ENCODE measurements around the gene SLC2A4RG. TPM values are rescaled to one million over a fixed set of nuclear protein-coding genes. Genes with fewer than 3 reads are reported as not detected.
"Not testable (repeated sequence)": the region's sequence is repeated elsewhere in the genome, so short reads cannot be mapped to it uniquely, and the experiment has no call there.

Gene SLC2A4RG
- total RNA-seq, 1 experiment from 2014 or later, result 105 TPM

DNA sequence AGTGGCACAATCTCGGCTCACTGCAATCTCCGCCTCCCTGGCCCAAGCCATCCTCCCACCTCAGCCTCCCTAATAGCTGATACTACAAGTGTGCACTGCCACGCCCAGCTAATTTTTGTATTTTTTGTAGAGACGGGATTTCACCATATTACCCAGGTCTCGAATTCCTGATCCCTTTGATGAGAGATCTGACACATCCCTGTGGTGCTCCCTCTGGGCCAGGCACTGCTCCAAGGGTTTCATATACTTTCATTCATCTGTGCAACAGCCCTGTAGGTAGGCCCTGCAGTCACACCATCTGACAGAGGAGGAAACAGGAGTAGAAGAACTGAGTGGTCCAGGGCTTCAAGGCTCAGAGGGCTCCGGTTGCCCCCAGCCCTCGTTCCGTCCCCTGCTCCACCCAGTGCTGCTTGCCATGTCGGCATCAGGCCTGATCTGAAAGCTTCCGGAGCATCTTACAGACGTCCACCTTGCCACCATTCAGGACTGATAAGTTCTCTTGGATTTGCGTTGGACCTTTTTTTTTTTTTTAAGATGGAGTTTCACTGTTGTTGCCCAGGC lies 28.4 kb upstream of the SLC2A4RG start:
- POLR2A ChIA-PET, result interaction anchor here (0.6 to 2.9 kb wide), 9 partner anchors 13 to 269 kb away, joined by 3 to 13 read pairs (median 4); partner anchors contain the start of genes SAMD10, SLC2A4RG and TPD52L2
- BruUV-seq (replicated peaks), result no TSS peak
- Mint-ChIP-seq H3K27me3 (ENCODE audit: insufficient read depth, unreplicated experiment) (no peaks in the 10 kb centered on the region), H3K27ac (ENCODE audit: low read depth, unreplicated experiment) (no peak overlapping the region), H3K4me3 (ENCODE audit: unreplicated experiment) (no peak overlapping the region), H3K4me1 (ENCODE audit: insufficient read depth, unreplicated experiment) (peaks cover 4% of the 10 kb centered on the region), H3K9me3 (ENCODE audit: unreplicated experiment) (peaks cover 7% of the 10 kb centered on the region), H3K36me3 (ENCODE audit: insufficient read depth, unreplicated experiment) (peaks cover 83% of the 10 kb centered on the region)
- CTCF ChIA-PET, result interaction anchor here (0.7 kb wide), 2 partner anchors 58 to 153 kb away, joined by 3 to 4 read pairs; no protein-coding TSS in a partner anchor
- DNase-seq (ENCODE audit: unreplicated experiment), result no peak
- TF ChIP-seq, protein P1, sequence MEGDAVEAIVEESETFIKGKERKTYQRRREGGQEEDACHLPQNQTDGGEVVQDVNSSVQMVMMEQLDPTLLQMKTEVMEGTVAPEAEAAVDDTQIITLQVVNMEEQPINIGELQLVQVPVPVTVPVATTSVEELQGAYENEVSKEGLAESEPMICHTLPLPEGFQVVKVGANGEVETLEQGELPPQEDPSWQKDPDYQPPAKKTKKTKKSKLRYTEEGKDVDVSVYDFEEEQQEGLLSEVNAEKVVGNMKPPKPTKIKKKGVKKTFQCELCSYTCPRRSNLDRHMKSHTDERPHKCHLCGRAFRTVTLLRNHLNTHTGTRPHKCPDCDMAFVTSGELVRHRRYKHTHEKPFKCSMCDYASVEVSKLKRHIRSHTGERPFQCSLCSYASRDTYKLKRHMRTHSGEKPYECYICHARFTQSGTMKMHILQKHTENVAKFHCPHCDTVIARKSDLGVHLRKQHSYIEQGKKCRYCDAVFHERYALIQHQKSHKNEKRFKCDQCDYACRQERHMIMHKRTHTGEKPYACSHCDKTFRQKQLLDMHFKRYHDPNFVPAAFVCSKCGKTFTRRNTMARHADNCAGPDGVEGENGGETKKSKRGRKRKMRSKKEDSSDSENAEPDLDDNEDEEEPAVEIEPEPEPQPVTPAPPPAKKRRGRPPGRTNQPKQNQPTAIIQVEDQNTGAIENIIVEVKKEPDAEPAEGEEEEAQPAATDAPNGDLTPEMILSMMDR (IDR thresholded peaks at IDR 0.05; ENCODE audit: unreplicated experiment), result no peak
- intact Hi-C loops (cut with micrococcal nuclease), result no loop called here

DNA sequence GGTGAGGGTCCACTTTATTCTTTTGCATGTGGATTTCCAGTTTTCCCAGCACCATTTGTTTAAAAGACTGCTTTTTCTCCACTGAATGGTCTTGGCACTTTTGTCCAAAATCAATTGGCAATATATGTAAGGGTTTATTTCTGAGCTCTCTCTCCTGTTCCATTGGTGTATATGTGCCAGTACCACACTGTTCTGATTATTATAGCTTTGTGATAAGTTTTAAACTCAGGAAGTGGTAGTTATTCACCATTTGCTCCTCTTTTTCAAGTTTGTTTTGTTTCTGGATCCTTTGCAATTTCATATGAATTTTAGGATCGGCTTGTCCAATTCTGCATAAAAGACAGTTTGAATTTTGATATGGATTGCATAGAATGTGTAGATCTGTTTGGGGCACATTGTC lies 27.4 kb upstream of the SLC2A4RG start:
- Mint-ChIP-seq H3K9me3 (ENCODE audit: unreplicated experiment) (peaks cover 7% of the 10 kb centered on the region), H3K36me3 (ENCODE audit: insufficient read depth, unreplicated experiment) (peaks cover 83% of the 10 kb centered on the region), H3K27me3 (ENCODE audit: insufficient read depth, unreplicated experiment) (no peaks in the 10 kb centered on the region), H3K4me1 (ENCODE audit: insufficient read depth, unreplicated experiment) (peaks cover 4% of the 10 kb centered on the region), H3K27ac (ENCODE audit: low read depth, unreplicated experiment) (no peak overlapping the region), H3K4me3 (ENCODE audit: unreplicated experiment) (no peak overlapping the region)
- TF ChIP-seq, protein P1 (IDR thresholded peaks at IDR 0.05; ENCODE audit: unreplicated experiment), result no peak
- no peak for DNase-seq (ENCODE audit: unreplicated experiment)
- POLR2A ChIA-PET, result interaction anchor here (1.0 to 2.9 kb wide), 6 partner anchors 14 to 152 kb away, joined by 3 to 13 read pairs (median 6); partner anchors contain the start of genes SLC2A4RG and TPD52L2
- CTCF ChIA-PET, result interaction anchor here (0.7 kb wide), 1 partner anchor 154 kb away, joined by 3 read pairs; no protein-coding TSS in a partner anchor
- intact Hi-C loops (cut with micrococcal nuclease), result no loop called here
- BruUV-seq (replicated peaks), result no TSS peak

- TF ChIP-seq, protein P1 (IDR thresholded peaks at IDR 0.05; ENCODE audit: unreplicated experiment), result no peak
- Mint-ChIP-seq H3K4me1 (ENCODE audit: insufficient read depth, unreplicated experiment) (no peaks in the 10 kb centered on the region), H3K4me3 (ENCODE audit: unreplicated experiment) (no peak overlapping the region), H3K27me3 (ENCODE audit: insufficient read depth, unreplicated experiment) (no peaks in the 10 kb centered on the region), H3K36me3 (ENCODE audit: insufficient read depth, unreplicated experiment) (peaks cover 94% of the 10 kb centered on the region), H3K9me3 (ENCODE audit: unreplicated experiment) (peaks cover 15% of the 10 kb centered on the region), H3K27ac (ENCODE audit: low read depth, unreplicated experiment) (no peak overlapping the region)
- CTCF ChIA-PET, result interaction anchor here (0.9 kb wide), 1 partner anchor 150 kb away, joined by 3 read pairs; the partner anchor contains the start of gene TPD52L2
- intact Hi-C loops (cut with micrococcal nuclease), result no loop called here
- no peak for DNase-seq (ENCODE audit: unreplicated experiment)
- no TSS peak for BruUV-seq (replicated peaks)
- POLR2A ChIA-PET, result interaction anchor here (0.9 to 1.2 kb wide), 3 partner anchors 8 to 26 kb away, joined by 3 to 5 read pairs (median 3); no protein-coding TSS in a partner anchor
Measured at GRCh38 chr20:63714858-63715257, 24.7 kb upstream of the SLC2A4RG start.

DNA sequence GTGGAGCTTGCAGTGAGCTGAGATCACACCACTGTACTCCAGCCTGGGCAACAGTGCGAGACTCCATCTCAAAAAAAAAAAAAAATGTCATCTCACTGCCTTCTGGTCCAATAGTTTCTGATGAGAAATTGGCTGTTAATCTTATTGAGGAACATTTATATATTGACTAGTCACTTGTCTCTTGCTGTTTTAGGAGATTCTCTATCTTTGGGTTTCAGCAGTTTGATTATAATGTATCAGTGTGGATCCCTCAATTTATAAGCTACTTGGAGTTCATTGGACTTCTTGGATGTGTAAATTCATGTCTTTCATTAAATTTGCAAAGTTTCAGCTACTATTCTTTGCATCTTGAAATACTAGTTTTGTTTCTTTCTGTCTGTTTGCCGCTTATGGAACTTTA lies 20.6 kb upstream of the SLC2A4RG start:
- POLR2A ChIA-PET, result interaction anchor here (0.6 to 2.5 kb wide), 7 partner anchors 10 to 146 kb away, joined by 3 to 12 read pairs (median 3); partner anchors contain the start of genes ARFRP1, TPD52L2 and ZGPAT
- H3K4me1 Mint-ChIP-seq (ENCODE audit: insufficient read depth, unreplicated experiment), result no peaks in the 10 kb centered on the region
- DNase-seq (ENCODE audit: unreplicated experiment), result no peak
- no peak overlapping the region for H3K27ac Mint-ChIP-seq (ENCODE audit: low read depth, unreplicated experiment)
- no peaks in the 10 kb centered on the region for H3K27me3 Mint-ChIP-seq (ENCODE audit: insufficient read depth, unreplicated experiment)
- CTCF ChIA-PET, result interaction anchor here (0.6 to 0.9 kb wide), 2 partner anchors 22 to 107 kb away, joined by 3 read pairs; no protein-coding TSS in a partner anchor
- BruUV-seq (replicated peaks), result no TSS peak
- intact Hi-C loops (cut with micrococcal nuclease), result no loop called here
- H3K36me3 Mint-ChIP-seq (ENCODE audit: insufficient read depth, unreplicated experiment), result peaks cover 79% of the 10 kb centered on the region
- H3K4me3 Mint-ChIP-seq (ENCODE audit: unreplicated experiment), result no peak overlapping the region
- TF ChIP-seq, protein P1 (IDR thresholded peaks at IDR 0.05; ENCODE audit: unreplicated experiment), result no peak
- H3K9me3 Mint-ChIP-seq (ENCODE audit: unreplicated experiment), result peaks cover 8% of the 10 kb centered on the region

DNA sequence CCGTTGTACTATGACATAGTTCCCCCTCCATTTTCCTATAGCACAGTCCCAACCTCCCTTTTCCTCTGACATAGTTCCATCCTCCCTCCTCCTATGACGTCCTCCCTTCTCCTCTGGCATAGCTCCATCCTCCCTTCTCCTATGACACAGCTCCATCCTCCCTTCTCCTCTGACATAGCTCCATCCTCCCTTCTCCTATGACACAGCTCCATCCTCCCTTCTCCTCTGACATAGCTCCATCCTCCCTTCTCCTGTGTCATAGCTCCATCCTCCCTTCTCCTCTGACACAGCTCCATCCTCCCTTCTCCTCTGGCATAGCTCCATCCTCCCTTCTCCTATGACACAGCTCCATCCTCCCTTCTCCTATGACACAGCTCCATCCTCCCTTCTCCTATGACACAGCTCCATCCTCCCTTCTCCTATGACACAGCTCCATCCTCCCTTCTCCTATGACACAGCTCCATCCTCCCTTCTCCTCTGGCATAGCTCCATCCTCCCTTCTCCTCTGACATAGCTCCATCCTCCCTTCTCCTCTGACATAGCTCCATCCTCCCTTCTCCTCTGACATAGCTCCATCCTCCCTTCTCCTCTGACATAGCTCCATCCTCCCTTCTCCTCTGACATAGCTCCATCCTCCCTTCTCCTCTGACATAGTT lies 16.5 kb upstream of the SLC2A4RG start:
- POLR2A ChIA-PET, result interaction anchor here (0.7 to 1.2 kb wide), 2 partner anchors 9 to 432 kb away, joined by 3 to 5 read pairs; no protein-coding TSS in a partner anchor
- BruUV-seq (replicated peaks), result not testable (repeated sequence)

DNA sequence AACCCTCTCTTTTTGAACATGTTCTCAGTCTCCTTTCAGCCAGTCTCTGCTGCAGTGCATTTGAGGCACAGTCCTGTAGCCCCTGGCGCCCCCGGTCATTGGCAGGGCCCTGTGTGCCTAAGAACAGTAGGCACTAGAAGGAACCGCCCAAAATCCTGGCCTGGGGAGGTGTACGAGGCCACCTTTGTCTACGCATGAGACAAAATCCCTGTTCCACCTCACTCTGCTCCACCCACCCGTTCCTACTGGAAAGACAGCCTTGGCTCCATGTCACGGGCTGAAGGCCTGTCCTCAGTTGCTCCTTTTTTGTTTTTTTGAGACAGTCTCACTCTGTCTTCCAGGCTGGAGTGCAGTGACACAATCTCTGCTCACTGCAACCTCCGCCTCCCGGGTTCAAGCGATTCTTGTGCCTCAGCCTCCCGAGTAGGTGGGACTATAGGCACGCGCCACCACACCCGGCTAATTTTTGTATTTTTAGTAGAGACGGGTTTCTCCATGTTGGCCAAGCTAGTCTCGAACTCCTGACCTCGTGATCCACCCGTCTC lies 9.3 kb upstream of the SLC2A4RG start:
- intact Hi-C loops (cut with micrococcal nuclease); H3K9me3 Mint-ChIP-seq (ENCODE audit: unreplicated experiment); BruUV-seq (replicated peaks); CTCF ChIA-PET; H3K4me3 Mint-ChIP-seq (ENCODE audit: unreplicated experiment); H3K27ac Mint-ChIP-seq (ENCODE audit: low read depth, unreplicated experiment); POLR2A ChIA-PET; DNase-seq (ENCODE audit: unreplicated experiment); H3K4me1 Mint-ChIP-seq (ENCODE audit: insufficient read depth, unreplicated experiment); H3K27me3 Mint-ChIP-seq (ENCODE audit: insufficient read depth, unreplicated experiment): not testable (repeated sequence)
- peaks cover 28% of the 10 kb centered on the region for H3K36me3 Mint-ChIP-seq (ENCODE audit: insufficient read depth, unreplicated experiment)

More for the DNA sequence above, 16.5 kb upstream of the SLC2A4RG start:
- intact Hi-C loops (cut with micrococcal nuclease); H3K27me3 Mint-ChIP-seq (ENCODE audit: insufficient read depth, unreplicated experiment); H3K4me1 Mint-ChIP-seq (ENCODE audit: insufficient read depth, unreplicated experiment); H3K4me3 Mint-ChIP-seq (ENCODE audit: unreplicated experiment); H3K27ac Mint-ChIP-seq (ENCODE audit: low read depth, unreplicated experiment); DNase-seq (ENCODE audit: unreplicated experiment); H3K9me3 Mint-ChIP-seq (ENCODE audit: unreplicated experiment): not testable (repeated sequence)
- CTCF ChIA-PET, result interaction anchor here (0.6 to 0.8 kb wide), 4 partner anchors 10 to 228 kb away, joined by 3 to 5 read pairs (median 3); no protein-coding TSS in a partner anchor
- H3K36me3 Mint-ChIP-seq (ENCODE audit: insufficient read depth, unreplicated experiment), result peaks cover 58% of the 10 kb centered on the region
